Epidermal melanocyte (primary cell): ENCODE measurements around the gene CHD5.

ENCODE experiments used
- DNase-seq: peaks from one replicate; pipeline ENCODE4 v3.0.0; 2011; ENCODE audit warnings: low spot score; ENCODE audit not compliant: insufficient read length

CHD5 gene

GRCh38 chr1:6134206-6134605 lies 45.9 kb downstream of the CHD5 start:
- DNase-seq: no peak

GRCh38 chr1:6133146-6133895 lies 46.8 kb downstream of the CHD5 start:
- DNase-seq: no peak

DNA sequence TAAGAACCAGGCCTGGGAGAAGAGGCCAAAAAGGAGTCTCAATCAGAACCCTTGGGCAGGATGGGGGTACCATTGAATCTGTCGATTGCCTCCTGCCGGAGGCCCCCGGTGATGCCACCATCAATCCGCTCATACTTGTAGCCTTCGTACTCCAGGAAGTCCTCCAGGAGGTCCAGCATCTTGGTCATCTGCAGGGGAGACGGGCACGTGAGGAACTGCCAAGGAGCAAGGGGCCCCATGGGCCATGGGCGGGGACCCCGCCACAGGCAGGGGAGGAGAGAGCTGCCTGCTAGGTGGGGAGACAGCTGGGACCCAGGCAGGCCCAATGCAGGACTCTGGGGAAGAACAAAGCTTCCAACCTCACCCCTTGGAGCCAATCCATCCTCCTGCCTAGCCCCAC lies 48.6 kb downstream of the CHD5 start:
- no peak for DNase-seq

GRCh38 chr1:6130596-6130995 lies 49.5 kb downstream of the CHD5 start:
- DNase-seq: no peak

GRCh38 chr1:6130036-6130435 lies 50.1 kb downstream of the CHD5 start:
- DNase-seq: no peak

DNA sequence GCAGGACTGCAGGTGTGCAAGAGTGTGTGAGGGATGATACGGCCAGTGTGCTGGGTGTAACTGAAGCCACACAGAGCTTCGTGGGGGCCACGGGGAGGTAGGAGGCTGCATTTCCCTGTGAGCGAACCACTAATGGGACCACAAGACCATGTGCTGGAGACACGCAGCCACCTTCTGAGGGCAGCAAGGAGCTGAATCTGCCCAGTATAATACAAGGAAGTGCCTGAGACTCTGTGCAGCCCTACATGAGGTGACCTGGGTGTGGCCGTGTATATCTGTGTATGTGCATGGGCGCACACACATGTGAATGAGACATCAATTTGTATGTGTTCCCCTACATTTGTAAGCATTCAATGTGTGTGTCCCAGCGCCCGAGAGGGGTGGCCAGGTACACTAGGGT lies 50.8 kb downstream of the CHD5 start:
- no peak for DNase-seq

GRCh38 chr1:6128276-6129081 lies 51.6 kb downstream of the CHD5 start:
- DNase-seq: no peak

- no peak for DNase-seq
These were observed 52.4 kb downstream of the CHD5 start for GRCh38 chr1:6127587-6128163.

GRCh38 chr1:6126521-6127067 lies 53.5 kb downstream of the CHD5 start:
- no peak for DNase-seq

GRCh38 chr1:6126028-6126427 lies 54.1 kb downstream of the CHD5 start:
- no peak for DNase-seq

DNA sequence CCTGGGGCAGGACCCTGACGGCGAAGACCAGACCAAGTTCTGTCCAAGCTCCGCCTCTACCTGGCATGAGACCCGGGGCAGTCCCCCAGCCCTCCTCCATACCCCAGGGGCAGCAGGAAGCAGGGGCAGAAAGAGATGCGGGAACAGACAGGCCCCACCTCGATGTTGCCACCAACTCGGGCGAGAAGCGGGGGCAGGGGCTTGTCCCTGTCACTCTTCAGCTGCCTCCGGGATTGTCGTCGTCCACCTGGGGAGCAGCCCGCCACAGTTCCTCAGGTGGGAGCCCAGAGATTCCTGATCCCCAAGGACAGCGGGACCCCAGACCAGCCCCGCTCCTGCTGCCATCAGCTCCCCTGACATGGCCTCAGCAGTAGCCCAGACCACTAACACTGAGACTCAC lies 54.8 kb downstream of the CHD5 start:
- DNase-seq: no peak

DNA sequence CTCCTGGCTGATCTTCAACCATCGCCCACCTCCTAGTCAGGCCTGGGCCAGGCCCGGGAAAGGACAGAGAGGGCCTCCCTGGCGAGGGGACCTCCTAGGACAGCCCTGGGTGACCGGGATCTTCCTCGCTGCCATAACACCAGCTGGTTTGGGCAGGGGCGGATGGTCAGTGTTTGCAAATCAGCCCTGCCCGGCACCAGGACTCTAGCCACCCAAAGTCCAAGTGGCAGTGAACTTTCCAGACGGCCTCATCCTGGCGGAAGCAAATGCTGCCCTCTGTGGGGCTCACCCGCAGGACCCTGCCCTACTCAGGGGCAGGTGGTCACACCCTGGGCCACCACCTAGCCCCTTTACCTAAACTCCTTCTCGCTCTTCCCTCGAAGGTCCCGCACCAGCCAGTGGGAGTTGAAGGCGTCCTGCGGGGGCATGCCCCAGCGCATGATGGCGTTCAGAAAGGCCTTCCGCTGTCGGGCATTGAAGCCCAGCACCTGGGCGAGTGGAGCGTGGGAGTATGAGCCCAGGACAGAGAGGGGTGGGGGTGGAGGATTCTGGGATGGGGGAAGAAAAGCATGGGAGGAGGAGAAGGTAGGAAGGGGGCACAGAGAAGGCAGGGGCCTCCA lies 55.3 kb downstream of the CHD5 start:
- no peak for DNase-seq

- no peak for DNase-seq
These were observed 55.8 kb downstream of the CHD5 start for GRCh38 chr1:6124341-6124740.

GRCh38 chr1:6123816-6124215 lies 56.3 kb downstream of the CHD5 start:
- no peak for DNase-seq

- DNase-seq: no peak
These were observed 57.0 kb downstream of the CHD5 start for GRCh38 chr1:6123083-6123482.

DNA sequence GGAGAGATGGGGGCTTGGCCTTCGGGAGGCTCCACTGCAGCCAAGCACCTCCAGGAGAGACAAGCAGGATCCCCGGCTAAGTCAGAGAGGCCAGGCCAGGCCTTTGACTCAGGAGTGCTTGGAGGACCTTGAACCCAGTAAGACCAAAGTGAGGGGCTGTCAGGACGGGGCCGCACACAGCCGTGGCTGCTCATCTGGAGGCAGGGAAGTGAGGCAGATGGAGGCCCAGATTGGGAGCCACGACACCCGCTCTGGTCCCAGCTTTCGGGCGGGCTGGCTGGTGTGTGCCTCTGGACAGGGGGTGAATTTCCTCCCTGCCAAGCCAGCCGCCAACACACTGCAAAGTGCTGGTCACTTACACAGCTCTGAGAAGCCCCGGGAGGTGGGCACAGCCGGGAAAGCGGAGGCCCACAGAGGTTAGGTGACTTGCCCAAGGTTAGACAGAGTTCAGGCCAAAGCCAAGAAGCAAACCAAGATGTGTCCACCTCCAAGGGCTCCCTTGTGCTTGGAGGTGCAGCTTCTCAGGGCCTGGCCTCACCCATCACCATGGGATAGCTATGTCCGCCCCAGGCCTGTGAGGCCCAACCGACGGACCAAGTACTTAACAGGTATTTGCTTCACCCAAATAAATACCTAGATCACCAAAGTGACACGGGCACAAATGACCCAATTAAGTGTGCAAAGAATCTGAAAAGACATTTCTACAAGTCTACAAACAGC lies 58.3 kb downstream of the CHD5 start:
- DNase-seq: no peak

DNA sequence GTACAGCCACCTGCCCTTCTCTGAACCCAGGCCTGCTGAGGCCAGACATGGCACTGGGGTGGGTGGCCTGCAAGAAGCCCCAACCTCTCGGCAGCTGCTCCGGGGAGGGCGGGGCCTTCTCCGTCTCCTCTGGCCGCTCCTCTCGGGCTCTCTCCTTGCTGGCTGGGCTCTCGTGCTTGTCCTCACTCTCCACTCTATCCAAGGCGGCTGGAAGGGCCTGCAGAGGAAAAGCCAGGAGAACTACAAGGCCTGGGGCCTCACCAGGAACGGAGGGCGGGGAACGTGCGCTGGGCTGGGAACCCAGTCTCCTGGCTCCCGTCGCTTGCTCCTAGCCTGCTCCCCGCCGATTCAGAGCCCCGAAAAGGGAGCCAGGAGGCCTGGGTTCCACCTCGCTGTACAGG lies 59.1 kb downstream of the CHD5 start:
- DNase-seq: no peak

DNA sequence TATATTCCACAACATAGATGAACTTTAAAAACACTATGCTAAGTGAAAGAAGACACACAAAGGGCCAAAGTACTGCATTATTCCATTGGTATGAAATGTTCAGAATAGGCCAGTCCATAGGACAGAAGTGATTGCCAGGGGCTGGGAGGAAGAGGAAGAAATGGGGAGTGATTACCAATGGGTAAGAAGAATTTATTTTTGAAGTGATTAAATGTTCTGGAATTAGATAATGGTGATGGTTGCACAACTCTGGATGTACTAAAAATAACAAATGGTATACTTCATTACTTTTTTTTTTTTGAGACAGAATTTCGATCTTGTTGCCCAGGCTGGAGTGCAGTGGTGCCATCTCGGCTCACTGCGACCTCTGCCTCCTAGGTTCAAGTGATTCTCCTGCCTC lies 61.7 kb downstream of the CHD5 start:
- DNase-seq: no peak

GRCh38 chr1:6117624-6118023 lies 62.5 kb downstream of the CHD5 start:
- DNase-seq: no peak

DNA sequence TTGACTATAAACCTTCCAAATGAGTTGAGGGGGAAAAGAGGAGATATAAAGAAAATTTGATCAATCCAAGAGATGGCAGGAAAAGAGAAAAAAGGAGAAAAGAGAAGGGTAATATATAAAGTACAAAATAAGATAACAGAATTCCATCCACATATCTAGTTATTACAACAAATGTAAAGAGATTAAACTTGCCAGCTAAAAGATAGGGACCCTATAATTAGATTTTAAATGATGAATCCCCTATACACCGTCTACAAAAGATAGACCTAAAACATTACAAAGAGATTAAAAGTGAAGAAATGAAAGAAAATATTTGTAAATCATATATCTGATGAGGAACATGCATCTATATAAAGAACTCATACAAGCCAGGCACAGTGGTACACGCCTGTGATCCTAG lies 63.1 kb downstream of the CHD5 start:
- DNase-seq: no peak

- no peak for DNase-seq
These were observed 64.0 kb downstream of the CHD5 start for GRCh38 chr1:6116137-6116536.
